Measurements from ENCODE around the gene CDH10.

- TF ChIP-seq POLR2A (IDR thresholded peaks at IDR 0.05): no peak
- TF ChIP-seq, protein P1, sequence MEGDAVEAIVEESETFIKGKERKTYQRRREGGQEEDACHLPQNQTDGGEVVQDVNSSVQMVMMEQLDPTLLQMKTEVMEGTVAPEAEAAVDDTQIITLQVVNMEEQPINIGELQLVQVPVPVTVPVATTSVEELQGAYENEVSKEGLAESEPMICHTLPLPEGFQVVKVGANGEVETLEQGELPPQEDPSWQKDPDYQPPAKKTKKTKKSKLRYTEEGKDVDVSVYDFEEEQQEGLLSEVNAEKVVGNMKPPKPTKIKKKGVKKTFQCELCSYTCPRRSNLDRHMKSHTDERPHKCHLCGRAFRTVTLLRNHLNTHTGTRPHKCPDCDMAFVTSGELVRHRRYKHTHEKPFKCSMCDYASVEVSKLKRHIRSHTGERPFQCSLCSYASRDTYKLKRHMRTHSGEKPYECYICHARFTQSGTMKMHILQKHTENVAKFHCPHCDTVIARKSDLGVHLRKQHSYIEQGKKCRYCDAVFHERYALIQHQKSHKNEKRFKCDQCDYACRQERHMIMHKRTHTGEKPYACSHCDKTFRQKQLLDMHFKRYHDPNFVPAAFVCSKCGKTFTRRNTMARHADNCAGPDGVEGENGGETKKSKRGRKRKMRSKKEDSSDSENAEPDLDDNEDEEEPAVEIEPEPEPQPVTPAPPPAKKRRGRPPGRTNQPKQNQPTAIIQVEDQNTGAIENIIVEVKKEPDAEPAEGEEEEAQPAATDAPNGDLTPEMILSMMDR (IDR thresholded peaks at IDR 0.05): no peak
Observed at GRCh38 chr5:24585751-24586150, 59.0 kb downstream of the CDH10 start.
